Mononuclear cell (primary cell): ENCODE data around the gene DNAJC15. TPM values are rescaled to one million over a fixed set of nuclear protein-coding genes. Genes with fewer than 3 reads are reported as not detected.
A peak's percentile ranks its signal among the peaks of the same experiment; 100 is the strongest.

Experiments used
- H3K27me3 ChIP-seq: 2 replicates; pipeline ENCODE4 v1.6.0; 2011; ENCODE audit warnings: low read length, control low read depth; ENCODE audit not compliant: insufficient read depth
- H3K4me1 ChIP-seq: 2 replicates; pipeline ENCODE4 v1.5.1; 2011; ENCODE audit warnings: mild to moderate bottlenecking, low read length, control low read depth; ENCODE audit not compliant: insufficient read depth
- H3K4me3 ChIP-seq: 2 replicates; pipeline ENCODE4 v1.5.1; 2011; ENCODE audit warnings: mild to moderate bottlenecking, low read length, moderate library complexity
- H3K9me3 ChIP-seq: 2 replicates; pipeline ENCODE4 v1.5.1; 2011; ENCODE audit warnings: low read depth, mild to moderate bottlenecking, control low read depth, low read length
- total RNA-seq: library from RNA; depleted of rRNA; stranded (reverse); fragments of >200 nt; gene quantifications from one replicate; pipeline ENCODE4 v1.2.3, GENCODE V29; 2012

Gene DNAJC15
- total RNA-seq, 1 donor: 11.1 TPM

DNA sequence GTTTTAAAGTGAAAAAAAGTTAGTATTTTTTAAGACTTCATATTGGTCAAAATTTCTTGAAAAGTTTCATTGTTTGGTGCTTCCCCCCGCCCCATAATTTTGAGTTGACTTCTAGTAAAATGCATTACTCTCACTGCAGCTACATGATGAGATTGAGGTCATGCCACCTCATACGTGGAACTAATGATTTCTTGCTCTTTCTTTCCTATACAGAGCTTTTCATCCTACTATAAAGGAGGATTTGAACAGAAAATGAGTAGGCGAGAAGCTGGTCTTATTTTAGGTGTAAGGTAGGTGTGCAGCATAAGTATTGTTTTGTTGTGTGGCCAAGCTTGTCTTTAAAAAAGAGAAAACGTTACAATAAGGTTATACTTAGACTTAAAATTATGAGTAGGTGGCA is 55.0 kb downstream of the DNAJC15 start:
- Histone ChIP-seq H3K4me3 (no peak overlapping the region), H3K4me1 (peaks cover 7% of the 10 kb centered on the region), H3K27me3 (no peaks in the 10 kb centered on the region), H3K9me3 (no peaks in the 10 kb centered on the region)

DNA sequence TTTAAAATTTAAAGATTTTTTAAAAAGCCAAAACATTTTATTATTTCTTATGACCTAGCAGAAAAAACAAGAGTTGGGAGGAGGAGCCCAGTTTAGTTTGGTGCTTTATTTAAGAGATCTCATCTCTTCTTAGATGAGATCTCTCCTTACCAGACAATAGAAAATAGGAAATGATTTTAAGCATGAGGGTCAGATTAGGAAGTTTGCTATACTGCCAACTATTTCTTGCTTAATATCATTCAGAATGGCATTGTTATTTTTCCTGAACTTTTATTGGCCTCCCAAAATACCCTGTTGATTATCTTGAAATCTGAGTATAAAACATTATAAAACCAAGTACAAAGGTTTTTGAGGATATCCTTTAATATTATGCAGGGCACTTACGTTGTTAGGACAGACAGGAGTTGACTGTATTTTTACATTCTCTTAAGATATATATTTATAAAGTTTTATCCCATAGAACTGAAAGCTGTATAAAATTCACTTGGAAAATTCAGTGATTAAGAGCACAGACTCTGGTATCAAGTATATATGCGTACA is 56.1 kb downstream of the DNAJC15 start:
- Histone ChIP-seq H3K4me1 (peaks cover 7% of the 10 kb centered on the region), H3K27me3 (no peaks in the 10 kb centered on the region), H3K9me3 (no peaks in the 10 kb centered on the region), H3K4me3 (no peak overlapping the region)

DNA sequence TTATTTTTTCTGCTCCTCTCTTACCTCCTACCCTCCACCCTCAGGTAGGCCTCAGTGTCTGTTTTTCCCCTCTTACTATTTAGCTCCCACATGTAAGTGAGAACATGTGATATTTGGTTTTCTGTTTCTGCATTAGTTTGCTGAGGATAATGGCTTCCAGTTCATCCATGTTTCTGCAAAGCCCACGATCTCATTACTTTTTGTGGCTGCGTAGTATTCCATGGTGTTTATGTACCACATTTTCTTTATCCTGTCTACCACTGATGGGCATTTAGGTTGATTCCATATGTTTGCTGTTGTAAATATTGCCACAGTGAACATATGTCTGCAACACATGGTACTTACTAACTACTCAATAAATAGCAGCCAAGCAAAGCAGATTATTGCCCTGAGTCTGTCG is 56.8 kb downstream of the DNAJC15 start:
- Histone ChIP-seq H3K27me3 (no peaks in the 10 kb centered on the region), H3K4me1 (peaks cover 7% of the 10 kb centered on the region), H3K9me3 (no peaks in the 10 kb centered on the region), H3K4me3 (no peak overlapping the region)

DNA sequence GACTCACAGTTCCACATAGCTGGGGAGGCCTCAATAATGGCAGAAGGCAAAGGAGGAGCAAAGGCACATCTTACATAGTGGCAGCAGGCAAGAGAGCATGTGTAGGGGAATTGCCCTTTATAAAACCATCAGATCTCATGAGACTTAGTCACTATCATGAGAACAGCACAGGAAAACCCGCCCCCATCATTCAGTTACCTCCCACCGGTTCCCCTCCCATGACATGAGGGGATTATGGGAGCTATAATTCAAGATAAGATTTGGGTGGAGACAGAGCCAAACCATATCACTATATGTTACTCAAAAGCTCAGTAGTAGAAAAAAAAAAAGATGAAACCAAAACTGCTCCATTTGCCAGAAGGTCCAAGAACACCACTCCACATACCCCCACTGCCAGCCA is 58.5 kb downstream of the DNAJC15 start:
- Histone ChIP-seq H3K4me1 (no peaks in the 10 kb centered on the region), H3K27me3 (no peaks in the 10 kb centered on the region), H3K9me3 (no peaks in the 10 kb centered on the region), H3K4me3 (no peak overlapping the region)

DNA sequence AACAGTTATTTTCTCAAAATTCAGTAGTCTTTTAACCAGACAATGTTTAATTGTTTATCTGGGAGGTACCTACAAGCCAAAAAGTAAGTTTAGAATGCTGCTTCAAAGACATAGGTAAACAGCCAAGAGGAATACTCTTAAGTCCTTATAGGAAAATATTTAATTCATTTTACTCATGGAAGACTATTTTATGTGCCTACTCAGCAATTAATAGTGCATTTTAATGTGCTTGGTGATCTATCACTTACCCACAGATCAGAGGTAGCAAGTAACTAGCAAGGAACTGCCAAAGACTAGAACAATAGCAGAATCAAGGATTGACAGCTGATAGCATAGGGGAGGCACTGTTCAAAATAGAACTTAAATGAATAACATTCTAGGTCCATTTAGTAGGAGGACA is 60.4 kb downstream of the DNAJC15 start:
- Histone ChIP-seq H3K9me3 (no peaks in the 10 kb centered on the region), H3K4me1 (no peaks in the 10 kb centered on the region), H3K27me3 (no peaks in the 10 kb centered on the region)

DNA sequence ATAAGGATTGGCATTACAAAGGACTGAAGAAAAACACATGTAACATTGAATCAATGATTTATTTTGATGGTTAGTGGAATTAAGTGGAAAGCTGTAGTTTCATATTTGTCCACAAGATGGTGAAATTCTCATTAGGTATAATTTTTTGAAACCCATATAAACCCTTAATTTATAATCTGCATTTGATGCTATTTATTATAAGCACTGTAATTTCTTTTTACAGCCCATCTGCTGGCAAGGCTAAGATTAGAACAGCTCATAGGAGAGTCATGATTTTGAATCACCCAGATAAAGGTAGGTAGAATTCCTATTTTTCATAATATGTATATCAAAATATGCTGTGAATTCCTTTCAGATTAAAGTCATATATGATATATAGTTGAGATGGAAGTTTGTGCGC is 62.2 kb downstream of the DNAJC15 start:
- no peaks in the 10 kb centered on the region for H3K4me1 ChIP-seq
- H3K9me3 ChIP-seq: no peaks in the 10 kb centered on the region
- H3K27me3 ChIP-seq: no peaks in the 10 kb centered on the region
- H3K4me3 ChIP-seq: no peak overlapping the region

More for the DNA sequence above, 60.4 kb downstream of the DNAJC15 start:
- no peak overlapping the region for H3K4me3 ChIP-seq

DNA sequence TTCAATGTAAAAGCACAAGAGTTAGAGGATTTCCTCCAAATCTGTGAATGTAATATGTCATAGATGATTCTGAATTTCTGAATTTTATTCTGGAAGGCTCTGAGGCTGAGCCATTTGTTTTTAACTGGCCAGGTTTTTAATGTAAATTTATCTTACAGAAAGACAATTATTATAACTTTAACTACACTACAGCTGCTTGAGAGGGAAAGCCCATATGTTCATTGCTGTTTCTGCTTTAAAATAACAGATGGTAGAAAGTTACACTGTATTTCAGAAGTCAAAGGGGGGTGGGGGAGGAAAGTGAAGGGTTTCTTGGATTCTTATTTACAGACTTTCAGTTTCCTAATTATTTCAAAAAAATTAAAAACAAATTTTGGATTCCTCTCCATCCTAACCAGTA is 62.8 kb downstream of the DNAJC15 start:
- Histone ChIP-seq H3K4me3 (no peak overlapping the region), H3K27me3 (no peaks in the 10 kb centered on the region), H3K9me3 (no peaks in the 10 kb centered on the region), H3K4me1 (no peaks in the 10 kb centered on the region)

DNA sequence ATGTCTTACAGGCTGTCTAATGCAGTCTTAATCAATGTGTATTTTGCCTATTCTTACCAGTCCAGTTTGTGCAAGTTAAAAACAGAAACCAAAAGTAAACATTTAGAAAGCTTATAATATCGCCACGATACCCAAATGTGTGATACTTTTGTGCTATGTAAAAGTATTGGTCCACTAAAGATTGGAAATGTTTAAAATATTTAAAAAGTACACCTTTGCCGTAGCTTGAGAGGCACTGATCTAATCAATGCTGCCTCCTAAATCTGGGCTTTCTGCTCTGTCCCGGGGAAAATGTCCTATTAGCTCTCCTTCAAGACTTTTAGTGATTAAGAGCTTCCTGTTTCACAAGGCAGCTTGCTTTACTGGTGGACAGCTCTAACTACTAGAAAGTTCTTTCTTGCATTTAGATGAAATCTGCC is 64.7 kb downstream of the DNAJC15 start:
- H3K4me1 ChIP-seq: no peaks in the 10 kb centered on the region
- H3K27me3 ChIP-seq: no peaks in the 10 kb centered on the region
- no peaks in the 10 kb centered on the region for H3K9me3 ChIP-seq
- peak overlapping the region; percentile 38 for H3K4me3 ChIP-seq

DNA sequence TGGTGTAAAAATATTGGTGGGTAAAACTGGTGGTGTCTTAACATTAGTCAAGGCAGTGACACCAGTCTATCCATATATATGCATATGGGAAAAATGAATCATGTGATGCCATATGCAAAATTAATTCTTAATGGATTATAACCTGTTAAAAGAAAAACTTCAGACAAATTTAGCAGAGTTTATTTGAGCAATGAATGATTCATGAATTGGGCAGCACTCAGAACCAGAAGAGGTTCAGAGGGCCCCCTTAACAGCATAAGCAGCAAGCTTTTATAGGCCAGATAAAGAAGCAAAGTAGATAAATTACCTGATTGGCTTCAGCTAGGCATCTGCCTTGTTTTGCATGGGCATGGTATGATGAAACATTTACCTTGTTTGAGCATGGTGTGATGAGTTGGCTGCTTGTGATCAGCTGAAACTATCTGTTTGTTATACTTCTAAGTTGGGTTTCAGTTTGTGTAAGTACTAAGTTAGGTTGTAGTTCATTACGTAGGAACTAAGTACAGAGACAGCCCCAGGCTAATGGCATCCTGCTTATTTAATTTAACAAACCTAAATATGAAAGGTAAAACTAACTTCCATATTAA is 66.6 kb downstream of the DNAJC15 start:
- no peaks in the 10 kb centered on the region for H3K4me1 ChIP-seq
- no peaks in the 10 kb centered on the region for H3K27me3 ChIP-seq
- no peaks in the 10 kb centered on the region for H3K9me3 ChIP-seq
- no peak overlapping the region for H3K4me3 ChIP-seq

DNA sequence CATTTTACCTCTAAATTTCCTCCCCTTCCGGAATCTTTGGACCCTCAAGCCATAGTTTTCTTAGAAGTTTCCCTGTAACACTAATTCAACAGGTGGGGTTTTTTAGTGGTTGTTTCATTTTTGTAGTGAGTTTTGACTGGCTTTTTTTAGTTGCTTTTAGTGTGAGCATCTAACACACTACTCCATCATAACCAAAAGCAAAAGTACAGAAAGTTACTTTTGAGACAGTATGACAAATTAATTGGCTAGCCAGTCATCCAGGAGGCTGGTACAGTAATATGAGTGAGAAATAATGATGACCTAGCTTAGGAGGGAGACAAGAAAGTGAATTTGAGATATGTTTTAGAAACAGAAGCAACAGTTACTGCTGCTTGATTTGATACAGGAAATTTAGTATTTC is 71.5 kb downstream of the DNAJC15 start:
- H3K27me3 ChIP-seq: no peaks in the 10 kb centered on the region
- H3K4me1 ChIP-seq: no peaks in the 10 kb centered on the region
- H3K9me3 ChIP-seq: no peaks in the 10 kb centered on the region
- no peak overlapping the region for H3K4me3 ChIP-seq

DNA sequence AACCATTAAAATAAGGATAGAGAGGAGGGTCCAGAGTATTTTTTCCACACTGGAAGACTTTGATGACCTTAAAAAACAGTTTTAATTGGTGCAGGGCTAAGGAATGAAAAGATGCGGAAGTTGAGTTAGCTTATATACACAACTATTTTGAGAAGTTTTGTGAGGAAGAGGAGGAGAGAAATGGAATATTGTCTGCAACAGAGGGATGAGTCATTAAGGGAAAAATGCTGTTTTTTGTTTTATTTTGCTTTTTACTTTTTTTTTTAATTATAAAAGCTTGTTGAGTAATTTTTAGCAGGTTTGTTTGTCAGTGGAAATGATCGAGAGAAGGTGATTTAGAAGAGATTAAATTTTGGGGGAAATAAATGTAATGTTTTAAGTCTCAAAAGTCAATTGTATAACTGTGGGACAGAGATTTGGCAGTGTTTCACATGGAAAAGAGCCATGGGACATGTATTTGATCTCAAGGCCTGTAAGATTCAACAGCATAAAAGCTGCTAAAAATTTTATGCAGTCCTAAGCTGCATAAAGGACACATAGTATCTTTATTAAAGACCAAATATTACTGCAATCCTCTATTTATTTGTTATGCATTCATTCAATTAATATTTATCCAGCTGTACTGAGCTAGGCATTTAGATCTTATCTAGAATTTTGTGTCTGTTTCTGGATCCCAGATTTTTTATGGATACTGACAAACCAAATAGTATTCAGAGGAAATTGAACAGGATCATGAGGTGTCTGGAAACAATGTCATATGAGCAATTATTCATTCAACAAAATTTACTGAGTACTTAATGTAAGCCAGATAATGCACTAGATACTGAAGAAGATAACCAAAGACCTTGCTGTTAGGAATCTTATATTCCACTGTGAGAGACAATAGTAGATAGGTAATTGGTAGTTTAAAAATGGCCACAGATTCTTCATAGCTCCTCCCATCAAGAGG is 72.7 kb downstream of the DNAJC15 start:
- no peak overlapping the region for H3K4me3 ChIP-seq
- H3K9me3 ChIP-seq: no peaks in the 10 kb centered on the region
- no peaks in the 10 kb centered on the region for H3K27me3 ChIP-seq
- no peaks in the 10 kb centered on the region for H3K4me1 ChIP-seq

DNA sequence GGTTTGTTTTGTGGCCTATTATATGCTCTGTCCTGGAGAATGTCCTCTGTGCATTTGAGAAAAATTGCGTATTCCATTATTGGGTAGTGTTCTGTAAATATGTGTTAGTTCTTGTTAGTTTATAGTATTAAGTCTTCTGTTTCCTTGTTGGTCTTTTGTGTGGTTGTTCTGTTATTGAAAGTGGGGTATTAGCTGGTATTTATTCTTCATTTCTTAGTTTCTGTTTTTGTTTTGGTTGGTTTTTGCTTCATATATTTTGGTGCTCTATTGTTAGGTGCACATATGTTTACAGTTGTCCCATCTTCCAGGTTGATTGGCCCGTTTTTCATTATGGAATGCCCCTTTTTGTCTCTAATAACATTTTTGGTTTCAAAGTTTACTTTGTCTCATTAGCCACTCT is 77.3 kb downstream of the DNAJC15 start:
- Histone ChIP-seq H3K9me3 (no peaks in the 10 kb centered on the region), H3K4me1 (no peaks in the 10 kb centered on the region), H3K27me3 (no peaks in the 10 kb centered on the region), H3K4me3 (no peak overlapping the region)

DNA sequence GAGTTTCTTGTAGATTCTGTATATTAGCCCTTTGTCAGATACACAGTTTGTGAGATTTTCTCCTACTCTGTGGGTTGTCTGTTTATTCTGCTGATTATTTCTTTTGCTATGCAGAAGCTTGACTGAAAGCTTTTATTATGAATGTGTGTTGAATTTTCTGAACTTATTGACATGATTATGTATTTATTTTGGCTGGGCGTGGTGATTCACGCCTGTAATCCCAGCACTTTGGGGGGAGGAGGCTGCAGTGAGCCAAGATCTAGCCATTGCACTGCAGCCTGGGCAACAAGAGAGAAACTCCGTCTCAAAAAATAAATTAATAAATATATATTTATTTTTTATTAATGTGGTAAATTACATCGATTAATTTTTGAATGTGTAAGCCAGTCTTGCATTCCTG is 78.9 kb downstream of the DNAJC15 start:
- Histone ChIP-seq H3K27me3 (no peaks in the 10 kb centered on the region), H3K4me1 (no peaks in the 10 kb centered on the region), H3K9me3 (no peaks in the 10 kb centered on the region), H3K4me3 (no peak overlapping the region)

DNA sequence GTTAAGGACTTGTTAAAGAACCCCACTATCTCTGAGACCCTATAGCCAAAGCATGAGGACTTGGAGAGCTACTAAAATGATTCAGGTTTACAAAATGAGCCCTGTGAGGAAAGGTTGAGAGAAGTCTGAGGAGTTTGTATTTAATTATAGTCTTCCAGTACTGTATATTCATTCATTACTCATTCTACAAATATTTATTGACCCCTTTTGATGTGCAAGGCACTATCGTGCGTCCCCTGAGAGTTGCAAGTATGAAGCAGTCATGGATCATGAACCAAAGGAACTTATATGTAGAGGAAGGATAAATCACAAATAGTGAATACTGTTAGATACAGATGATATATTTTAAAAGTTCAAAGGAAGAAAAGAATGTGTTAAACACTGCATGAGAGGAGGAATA is 84.4 kb downstream of the DNAJC15 start:
- H3K9me3 ChIP-seq: no peaks in the 10 kb centered on the region
- no peaks in the 10 kb centered on the region for H3K27me3 ChIP-seq
- H3K4me3 ChIP-seq: no peak overlapping the region
- H3K4me1 ChIP-seq: no peaks in the 10 kb centered on the region

DNA sequence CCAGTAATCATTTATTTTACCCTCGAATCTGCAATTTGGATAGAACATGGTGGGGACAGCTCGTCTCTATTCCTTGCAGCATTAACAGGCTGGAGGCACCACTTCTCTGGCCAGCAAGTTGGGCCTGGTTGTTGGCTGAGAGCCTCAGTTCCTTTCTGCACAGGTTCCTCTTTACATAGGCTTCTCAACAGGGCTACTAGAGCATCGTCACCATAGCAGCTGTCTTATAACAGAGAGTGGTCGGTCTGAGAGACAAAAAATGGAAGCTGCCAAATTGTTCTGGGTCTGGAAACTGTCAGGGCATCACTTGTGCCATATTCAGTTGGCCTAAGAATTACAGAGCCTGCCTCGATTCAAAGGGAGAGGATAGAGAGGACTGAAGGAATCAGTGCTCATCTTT is 86.7 kb downstream of the DNAJC15 start:
- Histone ChIP-seq H3K4me3 (no peak overlapping the region), H3K4me1 (no peaks in the 10 kb centered on the region), H3K27me3 (no peaks in the 10 kb centered on the region), H3K9me3 (no peaks in the 10 kb centered on the region)
